ENCODE data around the gene ITIH5.
"Not testable (repeated sequence)": the region's sequence is repeated elsewhere in the genome, so short reads cannot be mapped to it uniquely, and the experiment has no call there.

- TF ChIP-seq POLR2AphosphoS5 (IDR thresholded peaks at IDR 0.05; ENCODE audit: low read depth, low read length); KDM3A (CRISPR knock-in tag; IDR thresholded peaks at IDR 0.05; ENCODE audit: low read depth); HDAC2 (CRISPR knock-in tag; IDR thresholded peaks at IDR 0.05); SP1 (IDR thresholded peaks at IDR 0.05); SP1 (CRISPR knock-in tag; IDR thresholded peaks at IDR 0.05): not testable (repeated sequence)
Observed at GRCh38 chr10:7711075-7711474, 44.3 kb upstream of the ITIH5 start.
